GM21423 (cell line): Measurements from ENCODE around the gene MEGF10.

ENCODE experiments used
- ATAC-seq: cut with Tn5 transposase; IDR thresholded peaks from one replicate; pipeline ENCODE4 v1.9.1; 2021; ENCODE audit warnings: mild to moderate bottlenecking, moderate library complexity; ENCODE audit not compliant: unreplicated experiment

The MEGF10 gene

GRCh38 chr5:127363403-127363802, 72.8 kb downstream of the MEGF10 start:
- no peak for ATAC-seq

- ATAC-seq: no peak
These were observed 76.4 kb downstream of the MEGF10 start for GRCh38 chr5:127367029-127367428.

DNA sequence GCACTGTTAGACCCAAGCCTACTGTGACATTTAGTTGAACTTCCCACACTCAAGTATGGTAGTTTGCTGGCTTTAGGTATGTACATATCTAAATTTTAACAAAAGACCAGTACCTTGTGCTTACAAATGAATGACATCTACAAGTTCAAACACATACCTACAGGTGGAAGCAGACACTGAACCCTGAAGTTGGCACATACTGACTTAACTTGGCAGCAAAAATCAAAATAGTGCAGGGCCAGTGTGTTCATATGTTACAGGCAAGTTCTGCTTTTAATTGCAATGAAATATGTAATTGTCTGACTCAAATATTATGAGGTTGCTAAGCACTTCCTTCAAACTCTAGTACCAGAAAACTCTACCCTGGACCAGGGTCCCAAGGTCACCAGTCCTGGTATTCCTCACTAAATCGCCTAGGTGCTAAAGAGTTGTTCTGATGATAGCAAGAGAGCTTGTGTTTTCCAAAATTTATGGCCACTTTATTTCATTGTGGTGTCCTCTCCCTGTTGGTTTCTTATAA, 77.4 kb downstream of the MEGF10 start:
- no peak for ATAC-seq

- ATAC-seq: no peak
These were observed 79.2 kb downstream of the MEGF10 start for GRCh38 chr5:127369796-127370195.

- ATAC-seq: no peak
These were observed 80.0 kb downstream of the MEGF10 start for GRCh38 chr5:127370631-127371030.

DNA sequence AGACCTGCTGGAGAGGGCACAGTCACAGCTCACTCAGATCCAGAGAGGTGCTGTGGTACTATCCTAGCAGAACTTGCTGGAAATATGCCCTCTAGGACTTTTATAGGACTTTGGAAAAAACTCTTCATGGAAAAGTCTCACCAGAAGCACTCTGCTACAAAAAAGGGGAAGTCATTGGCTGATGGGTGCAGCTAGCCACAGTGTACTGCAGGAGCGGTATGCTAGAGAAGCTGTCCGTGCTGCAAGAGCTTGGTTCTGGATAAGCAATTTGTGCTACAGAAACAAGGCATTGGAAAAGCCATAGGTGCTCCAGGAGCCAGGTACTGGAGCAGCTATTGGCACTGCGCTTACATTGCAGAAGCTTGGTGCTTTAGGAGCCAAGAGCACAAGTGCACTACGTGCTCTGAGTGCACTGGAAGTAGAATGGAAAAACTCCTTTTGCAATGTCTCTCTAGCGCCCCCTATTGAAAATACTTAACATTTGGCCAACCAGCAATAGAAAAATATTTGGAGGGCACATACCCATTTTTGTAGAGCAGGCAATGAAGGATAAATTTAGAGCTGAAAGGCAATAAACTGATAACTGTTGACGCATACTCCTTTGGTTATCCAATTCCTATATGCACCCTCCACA, 83.4 kb downstream of the MEGF10 start:
- ATAC-seq: no peak

DNA sequence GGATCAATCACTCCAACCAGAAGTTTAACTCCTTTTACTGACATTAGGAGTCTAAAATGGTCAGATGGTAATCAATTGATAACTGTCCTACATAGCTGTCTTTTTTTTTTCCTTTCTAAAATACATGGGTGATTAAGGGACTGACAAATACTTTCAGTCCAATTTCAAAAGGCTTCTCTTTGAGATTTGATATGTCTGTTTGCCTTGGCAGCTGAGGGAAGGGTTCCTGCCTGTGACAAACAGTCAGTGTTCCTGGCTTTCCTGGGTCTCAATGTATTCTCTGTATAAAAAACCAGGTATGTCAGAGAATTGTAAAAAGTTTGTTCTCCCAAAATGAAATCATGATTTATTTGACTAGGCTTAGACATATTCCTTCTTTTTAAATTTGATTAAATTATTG, 84.5 kb downstream of the MEGF10 start:
- no peak for ATAC-seq

GRCh38 chr5:127375544-127376091, 85.0 kb downstream of the MEGF10 start:
- no peak for ATAC-seq

DNA sequence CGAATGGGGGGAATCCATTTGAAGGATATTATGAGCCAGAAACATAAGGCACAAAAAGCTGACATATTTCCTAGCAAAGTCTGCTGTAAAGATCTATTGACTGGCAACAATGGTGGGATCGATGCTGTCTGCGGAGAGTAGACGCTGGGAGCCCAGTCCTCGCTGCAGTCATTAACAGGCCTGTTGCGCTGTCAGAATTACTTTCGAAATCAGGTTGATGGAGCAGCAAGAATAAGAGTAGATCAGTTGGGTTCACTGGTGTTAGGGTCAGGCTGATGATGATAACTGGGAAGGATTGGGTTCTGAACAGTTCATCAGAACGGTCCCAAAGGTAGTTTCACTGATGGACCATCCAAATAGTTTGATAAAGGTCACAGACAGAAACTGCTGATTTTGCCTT, 87.1 kb downstream of the MEGF10 start:
- no peak for ATAC-seq

DNA sequence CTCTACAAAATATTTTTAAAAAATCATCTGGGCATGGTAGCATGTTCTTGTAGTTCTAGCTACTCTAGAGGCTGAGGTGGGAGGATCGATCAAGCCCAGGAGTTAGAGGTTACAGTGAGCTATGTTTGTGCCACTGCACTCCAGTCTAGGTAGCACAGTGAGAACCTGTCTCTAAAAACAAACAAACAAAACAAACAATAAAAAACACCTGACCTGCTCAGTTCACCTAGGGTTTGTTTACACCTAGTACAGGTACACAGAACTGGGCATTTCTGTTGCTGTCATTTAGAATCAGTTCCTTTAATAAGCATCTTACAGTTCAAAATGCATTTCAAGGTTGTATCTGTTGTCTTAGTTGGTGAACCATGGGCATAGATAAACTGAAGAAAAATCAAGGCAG, 95.3 kb downstream of the MEGF10 start:
- no peak for ATAC-seq

DNA sequence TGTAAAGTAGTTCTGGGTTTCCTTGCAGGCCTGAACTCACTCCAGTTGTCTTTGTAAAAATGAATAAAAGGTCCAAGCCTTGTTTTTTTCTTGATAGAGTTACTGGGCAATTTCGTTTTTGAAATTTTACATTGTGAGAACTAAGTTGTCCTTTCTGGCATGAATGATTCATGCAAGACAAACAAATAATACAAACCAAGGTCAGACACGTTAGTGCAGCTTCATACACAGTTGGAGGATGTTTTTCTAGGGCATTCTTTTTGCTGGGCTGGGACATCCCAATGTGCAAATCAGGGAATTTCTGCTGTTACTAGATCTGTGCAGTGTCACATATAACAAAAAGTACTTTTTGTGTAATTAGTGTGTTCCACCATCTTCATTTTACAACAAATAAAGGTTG, 96.0 kb downstream of the MEGF10 start:
- ATAC-seq: no peak

DNA sequence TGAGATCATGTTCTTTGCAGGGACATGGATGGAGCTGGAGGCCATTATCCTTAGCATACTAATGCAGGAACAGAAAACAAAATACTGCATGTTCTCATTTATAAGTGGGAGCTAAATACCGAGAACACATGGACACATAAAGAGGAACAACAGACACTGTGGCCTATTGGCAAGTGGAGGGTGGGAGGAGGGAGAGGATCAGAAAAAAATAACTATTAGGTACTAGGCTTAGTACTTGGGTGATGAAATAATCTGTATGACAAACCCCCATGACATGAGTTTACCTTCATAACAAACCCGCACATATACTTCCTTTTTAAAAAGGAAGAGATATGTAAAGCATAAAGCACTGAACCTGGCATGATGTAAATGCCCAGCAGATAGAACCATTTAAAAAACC, 99.0 kb downstream of the MEGF10 start:
- no peak for ATAC-seq

- ATAC-seq: no peak
These were observed 102.2 kb downstream of the MEGF10 start for GRCh38 chr5:127392762-127393161.

DNA sequence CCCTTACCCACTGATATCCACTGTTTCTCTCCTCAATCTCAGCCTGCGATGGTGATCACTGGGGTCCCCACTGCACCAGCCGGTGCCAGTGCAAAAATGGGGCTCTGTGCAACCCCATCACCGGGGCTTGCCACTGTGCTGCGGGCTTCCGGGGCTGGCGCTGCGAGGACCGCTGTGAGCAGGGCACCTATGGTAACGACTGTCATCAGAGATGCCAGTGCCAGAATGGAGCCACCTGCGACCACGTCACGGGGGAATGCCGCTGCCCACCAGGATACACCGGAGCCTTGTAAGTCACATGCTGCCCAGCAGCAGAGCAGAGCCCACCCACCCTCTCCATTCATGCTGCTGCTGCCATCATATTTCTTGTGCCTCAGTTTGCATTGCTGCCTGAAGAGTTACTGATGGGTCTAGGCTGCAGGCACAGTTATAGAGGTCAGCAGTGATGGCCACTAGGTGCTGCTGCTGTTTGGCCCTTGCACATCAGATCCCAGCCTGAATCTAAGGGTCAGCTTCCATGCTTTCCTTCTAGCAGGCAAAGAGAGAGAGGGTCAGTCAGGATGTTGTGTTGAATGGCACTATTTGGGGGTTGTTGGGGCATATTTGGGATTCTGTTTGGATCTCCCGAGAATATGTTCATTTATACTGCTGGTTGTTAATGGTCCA, 106.0 kb downstream of the MEGF10 start:
- ATAC-seq: no peak

GRCh38 chr5:127398508-127398907, 107.9 kb downstream of the MEGF10 start:
- no peak for ATAC-seq

GRCh38 chr5:127399068-127399467, 108.5 kb downstream of the MEGF10 start:
- ATAC-seq: no peak

GRCh38 chr5:127400539-127400938, 109.9 kb downstream of the MEGF10 start:
- ATAC-seq: no peak

GRCh38 chr5:127400946-127401670, 110.5 kb downstream of the MEGF10 start:
- ATAC-seq: no peak

- ATAC-seq: no peak
These were observed 111.8 kb downstream of the MEGF10 start for GRCh38 chr5:127402361-127402760.

DNA sequence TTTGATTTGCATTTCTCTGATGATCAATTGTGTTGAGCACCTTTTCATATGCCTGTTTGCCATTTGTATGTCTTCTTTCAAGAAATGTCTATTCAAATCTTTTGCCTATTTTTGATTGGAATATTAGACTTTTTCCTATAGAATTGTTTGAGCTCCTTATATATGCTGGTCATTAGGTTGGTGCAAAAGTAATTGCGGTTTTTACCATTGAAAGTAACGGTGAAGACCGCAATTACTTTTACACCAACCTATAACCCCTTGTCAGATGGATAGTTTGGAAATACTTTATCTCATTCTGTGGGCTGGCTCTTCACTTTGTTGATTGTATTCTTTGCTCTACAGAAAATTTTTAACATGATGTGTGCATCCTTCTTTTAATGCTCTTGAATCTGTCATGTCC, 113.6 kb downstream of the MEGF10 start:
- no peak for ATAC-seq

DNA sequence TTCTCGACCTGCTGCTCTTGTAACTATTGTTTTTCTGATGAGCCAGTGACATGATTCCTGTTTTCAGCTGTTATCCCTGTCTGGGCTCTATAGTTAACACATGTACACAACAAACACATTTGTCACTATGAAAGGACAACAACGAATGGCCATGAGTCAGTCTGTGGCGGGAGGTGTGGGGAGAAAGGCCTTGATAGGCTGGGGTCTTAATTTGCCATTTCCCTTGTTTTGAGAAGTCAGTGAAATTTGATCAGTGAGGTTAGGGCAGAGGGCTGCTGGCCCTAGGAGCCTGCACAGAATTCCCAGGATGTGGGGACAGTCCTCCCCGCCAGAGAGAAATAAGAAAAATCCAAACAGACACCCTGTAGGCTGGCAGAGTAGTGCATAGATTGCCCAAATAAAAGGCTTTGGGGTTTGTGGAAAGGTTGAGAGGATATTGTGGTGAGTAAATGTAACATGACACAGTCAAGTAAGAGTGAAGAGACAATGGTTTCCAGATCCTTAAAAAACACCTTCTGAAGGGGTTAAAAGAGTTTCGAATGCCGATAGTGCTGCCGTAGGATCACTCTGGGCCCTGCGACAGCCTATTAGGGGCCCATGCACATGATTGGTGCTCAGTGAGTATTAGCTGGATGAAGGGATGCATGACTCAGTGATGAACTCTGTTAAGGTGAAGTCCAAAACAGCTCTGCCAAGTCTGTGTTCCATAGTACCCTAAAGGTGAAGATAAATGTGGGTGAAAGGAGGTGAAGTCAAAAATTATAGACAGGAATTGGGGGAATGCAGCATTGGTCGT, 115.9 kb downstream of the MEGF10 start:
- no peak for ATAC-seq
